Left ventricle myocardium inferior (tissue), 1 donor: Measurements from ENCODE around the gene TXK. TPM values are rescaled to one million over a fixed set of nuclear protein-coding genes. Genes with fewer than 3 reads are reported as not detected.

Experiments
- DNase-seq: peaks from one replicate; pipeline ENCODE4 v3.0.0-alpha.2; 2020
- H3K27ac ChIP-seq: fragments of 200-600 bp; replicated peaks from 2 replicates; pipeline ENCODE4 v1.8.0; 2021
- H3K27me3 ChIP-seq: fragments of 200-600 bp; 2 replicates; pipeline ENCODE4 v1.8.0; 2021; ENCODE audit warnings: low read depth
- H3K36me3 ChIP-seq: fragments of 200-600 bp; 2 replicates; pipeline ENCODE4 v1.8.0; 2021
- H3K4me1 ChIP-seq: fragments of 200-600 bp; 2 replicates; pipeline ENCODE4 v1.8.0; 2021
- H3K4me3 ChIP-seq: fragments of 200-600 bp; 2 replicates; pipeline ENCODE4 v1.8.0; 2021; ENCODE audit warnings: mild to moderate bottlenecking, moderate library complexity
- H3K9me3 ChIP-seq: fragments of 200-600 bp; replicated peaks from 2 replicates; pipeline ENCODE4 v1.8.0; 2021
- intact Hi-C: fragments of 100-400 bp; cut with micrococcal nuclease; formaldehyde crosslinking; loops from one replicate; pipeline ENCODE4 v1.11.0; 2022
- total RNA-seq: library from RNA; stranded (reverse); fragmentation: NEBNext Ultra II Directional; extraction: Animal tissue kit (Norgen Biotek cat#: 25700); gene quantifications from one replicate; pipeline ENCODE4 v1.2.1, GENCODE V29; 2021
- TF ChIP-seq, protein P1 (sequence below): fragments of 200-600 bp; IDR thresholded peaks from 2 replicates; pipeline ENCODE4 v1.8.0; 2021; ENCODE audit warnings: antibody characterized with exemption, mild to moderate bottlenecking, borderline replicate concordance
- donor health status: DM: no; HTN: yes; CAD: no; lungs with severe emphysema.

Gene TXK
- total RNA-seq, 1 donor from 2014 or later: 0.71 TPM

DNA sequence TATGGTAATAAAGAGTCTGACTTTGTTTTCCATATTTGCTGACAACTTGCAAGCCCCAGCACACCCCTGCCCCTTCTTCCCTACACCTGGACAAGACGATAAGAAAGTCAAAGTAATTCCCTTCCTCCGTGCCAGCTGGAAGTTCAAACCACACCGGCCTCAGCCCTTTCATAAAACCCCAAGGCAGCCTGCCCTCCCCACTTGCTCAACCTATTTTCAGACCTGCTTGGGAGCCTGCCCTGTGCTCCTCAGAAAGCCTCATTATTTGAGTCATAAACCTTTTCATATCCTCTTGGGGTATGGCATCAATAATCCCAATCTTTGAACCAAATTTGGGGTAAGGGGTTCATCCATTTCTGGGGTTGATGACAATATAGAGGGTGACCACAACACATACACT is 88.0 kb downstream of the TXK start:
- H3K27me3 ChIP-seq: peaks cover 9% of the 10 kb centered on the region
- intact Hi-C loops: no loop called here

DNA sequence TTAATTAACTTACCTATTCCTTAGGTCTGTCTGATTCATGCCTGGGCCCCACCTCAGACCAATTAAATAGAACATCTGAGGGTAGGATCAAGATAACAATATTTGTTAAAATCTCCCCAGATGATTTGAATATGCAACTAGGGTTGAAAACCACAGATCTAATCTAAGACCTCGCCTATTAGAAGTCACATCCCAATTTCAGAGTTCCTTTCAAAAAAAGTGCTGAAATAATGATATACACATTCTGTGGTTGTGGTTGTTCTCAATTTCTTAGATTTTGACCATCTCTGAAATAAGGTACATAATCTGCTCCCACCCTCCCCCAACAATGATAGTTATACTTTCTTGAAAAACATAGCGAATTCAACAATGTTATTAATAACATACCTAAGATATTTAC is 89.8 kb downstream of the TXK start:
- Histone ChIP-seq H3K4me1 (peaks cover 25% of the 10 kb centered on the region), H3K9me3 (no peaks in the 10 kb centered on the region), H3K36me3 (no peaks in the 10 kb centered on the region), H3K27me3 (peaks cover 14% of the 10 kb centered on the region), H3K4me3 (no peak overlapping the region), H3K27ac (no peak overlapping the region)
- TF ChIP-seq, protein P1, sequence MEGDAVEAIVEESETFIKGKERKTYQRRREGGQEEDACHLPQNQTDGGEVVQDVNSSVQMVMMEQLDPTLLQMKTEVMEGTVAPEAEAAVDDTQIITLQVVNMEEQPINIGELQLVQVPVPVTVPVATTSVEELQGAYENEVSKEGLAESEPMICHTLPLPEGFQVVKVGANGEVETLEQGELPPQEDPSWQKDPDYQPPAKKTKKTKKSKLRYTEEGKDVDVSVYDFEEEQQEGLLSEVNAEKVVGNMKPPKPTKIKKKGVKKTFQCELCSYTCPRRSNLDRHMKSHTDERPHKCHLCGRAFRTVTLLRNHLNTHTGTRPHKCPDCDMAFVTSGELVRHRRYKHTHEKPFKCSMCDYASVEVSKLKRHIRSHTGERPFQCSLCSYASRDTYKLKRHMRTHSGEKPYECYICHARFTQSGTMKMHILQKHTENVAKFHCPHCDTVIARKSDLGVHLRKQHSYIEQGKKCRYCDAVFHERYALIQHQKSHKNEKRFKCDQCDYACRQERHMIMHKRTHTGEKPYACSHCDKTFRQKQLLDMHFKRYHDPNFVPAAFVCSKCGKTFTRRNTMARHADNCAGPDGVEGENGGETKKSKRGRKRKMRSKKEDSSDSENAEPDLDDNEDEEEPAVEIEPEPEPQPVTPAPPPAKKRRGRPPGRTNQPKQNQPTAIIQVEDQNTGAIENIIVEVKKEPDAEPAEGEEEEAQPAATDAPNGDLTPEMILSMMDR: no peak
- no peak for DNase-seq
- intact Hi-C loops: no loop called here

More for the DNA sequence above, 88.0 kb downstream of the TXK start:
- no peak for DNase-seq
- Histone ChIP-seq H3K4me1 (peaks cover 25% of the 10 kb centered on the region), H3K4me3 (no peak overlapping the region), H3K27ac (no peak overlapping the region), H3K9me3 (no peaks in the 10 kb centered on the region), H3K36me3 (no peaks in the 10 kb centered on the region)
- TF ChIP-seq, protein P1: no peak

DNA sequence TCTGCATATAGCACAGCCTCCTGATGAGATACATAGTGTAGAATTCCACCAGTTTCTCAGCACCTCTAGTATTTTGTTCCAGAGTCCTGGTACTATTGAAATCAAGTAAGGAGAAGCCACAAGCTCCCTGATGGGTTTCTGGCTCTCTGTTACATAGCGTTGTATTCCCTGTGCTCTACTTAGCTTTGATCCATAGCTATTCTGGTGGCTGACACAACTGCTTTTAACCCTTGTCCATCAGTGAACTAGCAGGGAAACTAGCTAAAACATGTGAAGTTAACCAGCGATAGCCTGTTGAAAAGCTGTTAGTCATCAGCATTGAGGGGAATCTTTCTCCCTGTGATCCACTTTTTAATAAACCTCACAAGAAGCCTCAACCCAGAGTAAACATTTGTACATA is 90.5 kb downstream of the TXK start:
- H3K9me3 ChIP-seq: no peaks in the 10 kb centered on the region
- H3K4me1 ChIP-seq: peaks cover 25% of the 10 kb centered on the region
- H3K36me3 ChIP-seq: no peaks in the 10 kb centered on the region
- no peak for DNase-seq
- intact Hi-C loops: no loop called here
- H3K27ac ChIP-seq: no peak overlapping the region
- peaks cover 14% of the 10 kb centered on the region for H3K27me3 ChIP-seq
- TF ChIP-seq, protein P1: no peak
- no peak overlapping the region for H3K4me3 ChIP-seq

DNA sequence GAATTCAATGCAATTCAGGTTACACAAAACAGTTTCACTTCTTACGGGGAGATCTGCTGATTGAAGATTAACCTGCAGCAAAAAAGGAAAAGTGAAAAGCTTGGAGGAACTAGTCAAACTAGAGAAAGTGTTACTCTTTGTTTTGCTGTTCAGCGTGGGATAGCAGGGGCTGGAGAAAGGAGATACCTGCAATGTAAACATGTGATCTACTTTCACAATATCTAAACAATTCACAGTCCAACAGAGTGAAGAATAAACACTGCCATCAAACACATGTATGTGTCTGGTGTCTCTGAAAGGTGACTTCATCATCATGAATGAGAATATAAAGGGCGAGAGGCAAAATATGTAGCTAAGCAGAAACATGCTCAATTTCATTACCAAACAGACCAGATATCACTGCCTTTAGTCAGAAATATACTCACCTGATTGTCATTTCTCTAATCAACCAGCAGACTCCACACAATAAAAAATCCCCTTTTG is 91.0 kb downstream of the TXK start:
- Histone ChIP-seq H3K27me3 (peaks cover 14% of the 10 kb centered on the region), H3K27ac (no peak overlapping the region), H3K36me3 (no peaks in the 10 kb centered on the region), H3K4me3 (no peak overlapping the region), H3K9me3 (no peaks in the 10 kb centered on the region), H3K4me1 (peaks cover 21% of the 10 kb centered on the region)
- TF ChIP-seq, protein P1: no peak
- no peak for DNase-seq
- intact Hi-C loops: no loop called here

DNA sequence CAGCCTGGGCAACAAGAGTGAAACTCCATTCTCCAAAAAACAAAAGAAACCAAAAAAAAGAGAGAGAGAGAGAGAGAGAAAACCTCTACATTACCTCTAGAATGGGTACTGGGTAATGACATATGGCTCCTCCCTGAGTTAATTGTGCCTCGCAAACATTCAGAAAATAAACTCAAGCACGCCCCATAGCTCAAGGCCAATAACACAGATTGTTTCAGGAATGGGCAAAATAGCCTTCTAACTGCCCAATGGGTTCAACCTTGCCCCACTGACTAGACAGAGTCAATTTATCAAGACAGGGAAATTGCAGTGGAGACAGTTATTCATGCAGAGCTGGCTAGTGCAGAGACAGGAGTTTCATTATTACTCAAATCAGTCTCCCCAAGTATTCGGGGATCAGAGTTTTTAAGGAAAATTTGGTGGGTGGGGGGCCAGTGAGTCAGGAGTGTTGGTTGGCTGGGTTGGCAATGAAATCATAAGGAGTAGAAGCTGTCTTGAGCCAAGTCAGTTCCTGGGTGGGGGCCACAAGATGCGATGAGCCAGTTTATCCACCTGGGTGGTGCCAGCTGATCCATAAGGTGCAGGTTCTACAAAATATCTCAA is 92.4 kb downstream of the TXK start:
- no peak for DNase-seq
- H3K4me3 ChIP-seq: no peak overlapping the region
- peaks cover 7% of the 10 kb centered on the region for H3K4me1 ChIP-seq
- H3K27ac ChIP-seq: no peak overlapping the region
- TF ChIP-seq, protein P1: no peak
- no peaks in the 10 kb centered on the region for H3K9me3 ChIP-seq
- no peaks in the 10 kb centered on the region for H3K36me3 ChIP-seq
- peaks cover 10% of the 10 kb centered on the region for H3K27me3 ChIP-seq
- intact Hi-C loops: no loop called here
